ENCODE results near the gene MOGAT3. TPM values are rescaled to one million over a fixed set of nuclear protein-coding genes. Genes with fewer than 3 reads are reported as not detected.

Gene MOGAT3
- total RNA-seq, 1 donor from 2014 or later: not detected

DNA sequence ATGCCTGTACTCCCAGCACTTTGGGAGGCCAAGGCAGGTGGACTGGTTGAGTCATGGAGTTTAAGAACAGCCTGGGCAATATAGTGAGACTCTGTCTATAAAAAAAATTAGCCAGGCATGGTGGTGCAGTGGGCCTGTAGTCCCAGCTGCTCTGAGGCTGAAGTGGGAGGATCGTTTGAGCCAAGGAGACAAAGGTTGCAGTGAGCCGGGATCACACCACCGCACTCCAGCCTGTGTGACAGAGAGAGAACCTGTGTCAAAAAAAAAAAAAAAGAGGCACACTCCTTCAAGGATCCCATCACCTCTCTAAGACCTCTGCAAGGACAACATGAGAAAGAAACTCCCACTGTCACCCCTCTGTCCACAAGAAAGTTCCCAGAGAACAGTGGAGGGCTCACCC is 25.2 kb downstream of the MOGAT3 start:
- peaks cover 99% of the 10 kb centered on the region for H3K27me3 Mint-ChIP-seq (ENCODE audit: low read depth)

DNA sequence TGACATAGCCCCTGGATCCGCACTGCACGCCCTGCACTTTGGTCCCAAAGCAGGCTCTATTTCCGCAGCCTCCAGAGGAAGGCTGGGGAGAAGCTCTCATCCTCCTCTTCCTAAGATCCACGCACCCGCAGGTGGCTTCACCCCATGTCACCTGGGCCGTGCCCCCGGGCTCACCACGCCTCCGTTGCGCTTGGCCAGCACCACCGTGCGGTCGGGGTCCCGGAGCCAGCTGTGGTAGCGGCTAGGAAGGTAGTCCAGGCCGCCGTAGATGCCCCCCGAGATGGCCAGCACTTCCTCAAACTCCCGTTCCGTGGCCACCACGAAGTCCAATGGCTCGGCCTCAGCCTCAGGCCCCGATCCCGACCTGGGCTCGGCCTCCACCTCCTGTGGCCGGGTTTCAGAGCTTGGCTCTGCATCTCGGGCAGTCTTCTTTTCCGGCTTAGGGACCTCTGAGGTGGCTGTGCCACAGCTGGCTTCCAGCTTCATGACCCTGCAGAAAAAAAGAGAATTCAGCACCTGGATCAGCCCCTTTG is 26.4 kb downstream of the MOGAT3 start:
- no peak for TF ChIP-seq CTCF (IDR thresholded peaks at IDR 0.05; ENCODE audit: unreplicated experiment)
- DNase-seq (ENCODE audit: low spot score in 2 of 2, unreplicated experiment in 2 of 2): no peak
- Mint-ChIP-seq H3K4me1 (peaks cover 16% of the 10 kb centered on the region), H3K4me3 (no peak overlapping the region), H3K36me3 (no peaks in the 10 kb centered on the region), H3K9me3 (no peaks in the 10 kb centered on the region), H3K27me3 (ENCODE audit: low read depth) (peaks cover 100% of the 10 kb centered on the region), H3K27ac (no peak overlapping the region)

More for the DNA sequence above, 25.2 kb downstream of the MOGAT3 start:
- DNase-seq (ENCODE audit: low spot score in 2 of 2, unreplicated experiment in 2 of 2): no peak
- no peak for TF ChIP-seq CTCF (IDR thresholded peaks at IDR 0.05; ENCODE audit: unreplicated experiment)
- Mint-ChIP-seq H3K27ac (no peak overlapping the region), H3K4me3 (no peak overlapping the region), H3K4me1 (peaks cover 13% of the 10 kb centered on the region), H3K36me3 (peaks cover under 1% of the 10 kb centered on the region), H3K9me3 (no peaks in the 10 kb centered on the region)

GRCh38 chr7:101173752-101174244 is 27.0 kb downstream of the MOGAT3 start:
- H3K27me3 Mint-ChIP-seq (ENCODE audit: low read depth): peaks cover 100% of the 10 kb centered on the region
- TF ChIP-seq CTCF (IDR thresholded peaks at IDR 0.05; ENCODE audit: unreplicated experiment): no peak
- no peaks in the 10 kb centered on the region for H3K36me3 Mint-ChIP-seq
- peaks cover 16% of the 10 kb centered on the region for H3K4me1 Mint-ChIP-seq
- H3K4me3 Mint-ChIP-seq: no peak overlapping the region
- no peak overlapping the region for H3K27ac Mint-ChIP-seq
- no peak for DNase-seq (ENCODE audit: low spot score in 2 of 2, unreplicated experiment in 2 of 2)
- H3K9me3 Mint-ChIP-seq: no peaks in the 10 kb centered on the region

DNA sequence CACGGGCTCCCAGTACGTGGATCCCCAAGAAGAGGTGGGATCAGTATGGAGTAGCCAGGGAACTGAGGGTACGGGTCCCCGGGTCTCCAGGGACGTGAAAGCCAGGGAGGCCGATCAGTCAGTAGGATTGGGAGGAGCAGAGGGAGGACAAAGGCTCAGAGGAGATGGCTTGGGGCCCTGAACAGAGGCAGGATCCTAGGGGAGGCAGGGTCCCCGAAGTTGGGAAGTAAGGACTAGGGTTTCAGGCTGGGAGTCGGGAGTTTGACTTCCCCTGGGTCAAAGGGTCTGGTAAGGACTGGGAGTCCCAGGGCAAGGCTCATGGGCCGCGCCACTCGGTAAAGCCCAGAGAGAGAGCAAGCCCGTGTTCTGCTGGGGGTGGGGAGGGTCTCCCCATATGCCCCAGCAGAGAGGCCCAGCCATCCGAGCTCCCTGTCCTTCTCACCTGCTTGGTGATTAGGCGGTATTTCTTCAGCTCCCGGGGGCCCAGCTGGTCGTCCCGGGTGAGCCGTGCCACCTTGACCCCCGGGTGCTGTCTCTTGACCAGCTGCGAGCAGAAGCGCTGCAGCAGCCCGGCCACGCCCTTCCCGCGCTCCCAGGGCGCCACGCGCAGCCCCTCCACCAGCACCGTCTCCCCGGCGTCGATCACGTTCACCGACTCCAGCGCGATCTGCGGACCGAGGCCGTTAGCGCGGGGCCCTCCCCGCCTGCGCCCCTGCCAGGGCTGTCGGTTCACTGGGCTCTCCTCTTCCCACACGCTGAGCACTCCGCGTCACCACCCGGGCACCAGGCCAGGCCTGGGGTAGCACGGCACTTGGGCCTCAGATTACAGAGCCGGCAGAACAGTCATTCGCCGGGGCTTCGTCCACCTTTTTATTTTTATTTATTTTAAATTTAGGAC is 27.7 kb downstream of the MOGAT3 start:
- Mint-ChIP-seq H3K4me3 (peak overlapping the region; percentile 8), H3K9me3 (no peaks in the 10 kb centered on the region), H3K36me3 (no peaks in the 10 kb centered on the region), H3K27ac (no peak overlapping the region), H3K27me3 (ENCODE audit: low read depth) (peaks cover 100% of the 10 kb centered on the region), H3K4me1 (peaks cover 19% of the 10 kb centered on the region)
- no peak for TF ChIP-seq CTCF (IDR thresholded peaks at IDR 0.05; ENCODE audit: unreplicated experiment)
- DNase-seq (ENCODE audit: low spot score in 2 of 2, unreplicated experiment in 2 of 2): no peak

GRCh38 chr7:101172005-101172853 is 28.6 kb downstream of the MOGAT3 start:
- Mint-ChIP-seq H3K9me3 (no peaks in the 10 kb centered on the region), H3K27me3 (ENCODE audit: low read depth) (peaks cover 100% of the 10 kb centered on the region), H3K4me1 (peaks cover 24% of the 10 kb centered on the region), H3K27ac (no peak overlapping the region), H3K36me3 (no peaks in the 10 kb centered on the region), H3K4me3 (no peak overlapping the region)
- no peak for DNase-seq (ENCODE audit: low spot score in 2 of 2, unreplicated experiment in 2 of 2)
- no peak for TF ChIP-seq CTCF (IDR thresholded peaks at IDR 0.05; ENCODE audit: unreplicated experiment)
